Stimulated activated CD8-positive, alpha-beta memory T cell treated with anti-CD3 and anti-CD28 coated beads, Interleukin-2, amount 100 ng/mL, for 1 hour (primary cell): ENCODE data around the gene POU2F2.

ENCODE experiments used
- DNase-seq, 2 donors: peaks; one replicate each; pipeline ENCODE4 v3.0.0-alpha.2; 2020; ENCODE audit warnings: low read depth in 2 of 2

The POU2F2 gene

GRCh38 chr19:42132030-42132628, at the start of gene POU2F2:
Gene POU2F2, minus strand, starts transcription at chr19:42132446. Its CDS starts 35 bp downstream, at chr19:42132411.
- DNase-seq, result peak; percentile 79 to 85

GRCh38 chr19:42178791-42179674, 46.8 kb upstream of the POU2F2 start:
- no peak for DNase-seq

GRCh38 chr19:42177686-42178019, 45.4 kb upstream of the POU2F2 start:
- DNase-seq, result no peak

GRCh38 chr19:42176990-42177685, 44.9 kb upstream of the POU2F2 start:
- DNase-seq, result peak; percentile 43 to 55

- no peak for DNase-seq
Measured at GRCh38 chr19:42176649-42176989, 44.4 kb upstream of the POU2F2 start.

- no peak for DNase-seq
Measured at GRCh38 chr19:42175952-42176648, 43.9 kb upstream of the POU2F2 start.

GRCh38 chr19:42174958-42175734, 42.9 kb upstream of the POU2F2 start:
- no peak for DNase-seq

- DNase-seq, result no peak
Measured at GRCh38 chr19:42174188-42174587, 41.9 kb upstream of the POU2F2 start.

GRCh38 chr19:42173695-42174094, 41.4 kb upstream of the POU2F2 start:
- no peak for DNase-seq

- no peak for DNase-seq
Measured at GRCh38 chr19:42172261-42172660, 40.0 kb upstream of the POU2F2 start.

- DNase-seq, result no peak
Measured at GRCh38 chr19:42170715-42171114, 38.5 kb upstream of the POU2F2 start.

GRCh38 chr19:42169486-42170413, 37.5 kb upstream of the POU2F2 start:
- no peak for DNase-seq

- no peak for DNase-seq
Measured at GRCh38 chr19:42168206-42168605, 36.0 kb upstream of the POU2F2 start.

GRCh38 chr19:42166316-42166715, 34.1 kb upstream of the POU2F2 start:
- DNase-seq, result no peak

GRCh38 chr19:42165146-42165545, 32.9 kb upstream of the POU2F2 start:
- no peak for DNase-seq

- no peak for DNase-seq
Measured at GRCh38 chr19:42161616-42162263, 29.5 kb upstream of the POU2F2 start.

GRCh38 chr19:42159942-42160341, 27.7 kb upstream of the POU2F2 start:
- DNase-seq, result no peak

- no peak for DNase-seq
Measured at GRCh38 chr19:42158926-42159325, 26.7 kb upstream of the POU2F2 start.

- no peak for DNase-seq
Measured at GRCh38 chr19:42156571-42156970, 24.3 kb upstream of the POU2F2 start.

GRCh38 chr19:42155796-42156195, 23.6 kb upstream of the POU2F2 start:
- no peak for DNase-seq
